DMS 273 (cell line): ENCODE data around the gene MIB2.
A peak's percentile ranks its signal among the peaks of the same experiment; 100 is the strongest.
"Not testable (repeated sequence)": the region's sequence is repeated elsewhere in the genome, so short reads cannot be mapped to it uniquely, and the experiment has no call there.

ENCODE experiments used
- DNase-seq: peaks from one replicate; lab custom pipeline; 2025; ENCODE audit not compliant: unreplicated experiment; lab: John Stamatoyannopoulos, UW

MIB2 gene

DNA sequence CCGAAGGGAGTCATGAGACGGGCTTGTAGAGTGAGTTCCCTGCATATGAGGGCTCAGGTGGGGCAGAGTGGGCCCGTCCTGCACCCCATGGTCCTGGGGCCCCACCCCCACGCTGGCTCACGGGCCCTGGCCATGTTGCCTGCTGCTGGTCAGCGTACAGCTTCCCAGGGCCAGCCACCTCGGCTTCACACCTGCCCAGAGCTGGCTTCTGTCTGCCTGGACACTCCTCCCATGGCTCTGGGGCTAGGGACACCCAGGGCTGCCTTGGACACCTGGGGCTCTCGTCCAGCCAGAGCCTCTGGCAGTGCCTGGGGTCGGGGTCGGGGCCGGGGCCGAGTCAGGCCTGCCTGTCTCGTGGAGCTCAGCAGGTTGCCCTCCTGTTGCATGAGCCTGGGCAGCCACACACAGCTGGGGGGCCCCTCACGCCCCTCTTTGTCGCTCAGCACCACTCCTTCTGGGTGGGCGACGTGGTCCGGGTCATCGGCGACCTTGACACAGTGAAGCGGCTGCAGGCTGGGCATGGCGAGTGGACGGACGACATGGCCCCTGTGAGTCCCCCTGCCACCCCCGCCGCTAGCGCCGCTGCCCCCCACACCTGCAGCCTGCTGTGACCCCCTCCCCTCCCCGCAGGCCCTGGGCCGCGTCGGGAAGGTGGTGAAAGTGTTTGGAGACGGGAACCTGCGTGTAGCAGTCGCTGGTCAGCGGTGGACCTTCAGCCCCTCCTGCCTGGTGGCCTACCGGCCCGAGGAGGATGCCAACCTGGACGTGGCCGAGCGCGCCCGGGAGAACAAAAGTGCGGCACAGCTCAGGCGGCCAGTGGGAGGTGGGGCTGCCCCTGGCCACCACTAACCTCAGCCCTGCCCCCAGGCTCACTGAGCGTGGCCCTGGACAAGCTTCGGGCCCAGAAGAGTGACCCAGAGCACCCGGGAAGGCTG is 11.2 kb downstream of the MIB2 start:
- no peak for DNase-seq

DNA sequence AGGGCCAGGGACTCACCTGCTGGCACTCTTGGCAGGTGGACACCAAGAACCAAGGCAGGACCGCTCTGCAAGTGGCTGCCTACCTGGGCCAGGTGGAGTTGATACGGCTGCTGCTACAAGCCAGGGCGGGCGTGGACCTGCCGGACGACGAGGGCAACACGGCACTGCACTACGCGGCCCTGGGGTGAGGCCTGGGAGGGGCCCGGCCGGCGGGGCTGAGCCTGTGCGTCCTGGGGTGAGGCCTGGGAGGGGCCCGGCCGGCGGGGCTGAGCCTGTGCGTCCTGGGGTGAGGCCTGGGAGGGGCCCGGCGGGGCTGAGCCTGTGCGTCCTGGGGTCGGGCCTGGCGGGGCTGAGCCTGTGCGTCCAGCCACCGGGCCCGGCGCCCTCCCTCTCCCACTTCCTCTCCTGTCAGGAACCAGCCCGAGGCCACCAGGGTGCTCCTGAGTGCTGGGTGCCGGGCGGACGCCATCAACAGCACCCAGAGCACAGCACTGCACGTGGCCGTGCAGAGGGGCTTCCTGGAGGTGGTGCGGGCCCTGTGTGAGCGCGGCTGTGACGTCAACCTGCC is 12.0 kb downstream of the MIB2 start:
- no peak for DNase-seq

DNA sequence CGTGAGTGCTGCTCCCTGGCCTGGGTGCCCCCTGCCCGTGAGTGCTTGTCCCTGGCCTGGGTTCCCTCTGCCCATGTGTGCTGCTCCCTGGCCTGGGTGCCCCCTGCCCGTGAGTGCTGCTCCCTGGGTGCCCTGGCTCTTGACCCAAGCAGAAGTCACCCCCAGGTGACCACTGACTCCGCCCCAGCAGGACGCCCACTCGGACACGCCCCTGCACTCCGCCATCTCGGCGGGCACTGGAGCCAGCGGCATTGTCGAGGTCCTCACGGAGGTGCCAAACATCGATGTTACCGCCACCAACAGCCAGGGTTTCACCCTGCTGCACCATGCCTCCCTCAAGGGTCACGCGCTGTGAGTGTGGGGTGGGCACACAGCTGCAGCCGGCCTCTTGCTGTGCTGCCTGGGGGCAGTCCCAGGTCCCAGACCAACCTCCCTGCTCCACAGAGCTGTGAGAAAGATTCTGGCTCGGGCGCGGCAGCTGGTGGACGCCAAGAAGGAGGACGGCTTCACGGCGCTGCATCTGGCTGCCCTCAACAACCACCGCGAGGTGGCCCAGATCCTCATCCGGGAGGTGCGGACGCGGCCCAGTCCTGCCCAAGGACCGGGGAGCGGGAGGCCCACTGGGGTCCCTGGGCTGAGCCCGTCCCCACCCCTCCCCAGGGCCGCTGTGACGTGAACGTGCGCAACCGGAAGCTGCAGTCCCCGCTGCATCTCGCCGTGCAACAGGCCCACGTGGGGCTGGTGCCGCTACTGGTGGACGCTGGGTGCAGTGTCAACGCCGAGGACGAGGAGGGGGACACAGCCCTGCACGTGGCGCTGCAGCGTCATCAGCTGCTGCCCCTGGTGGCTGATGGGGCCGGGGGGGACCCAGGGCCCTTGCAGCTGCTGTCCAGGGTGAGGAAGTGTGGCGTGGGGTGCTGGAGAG is 12.8 kb downstream of the MIB2 start:
- no peak for DNase-seq

DNA sequence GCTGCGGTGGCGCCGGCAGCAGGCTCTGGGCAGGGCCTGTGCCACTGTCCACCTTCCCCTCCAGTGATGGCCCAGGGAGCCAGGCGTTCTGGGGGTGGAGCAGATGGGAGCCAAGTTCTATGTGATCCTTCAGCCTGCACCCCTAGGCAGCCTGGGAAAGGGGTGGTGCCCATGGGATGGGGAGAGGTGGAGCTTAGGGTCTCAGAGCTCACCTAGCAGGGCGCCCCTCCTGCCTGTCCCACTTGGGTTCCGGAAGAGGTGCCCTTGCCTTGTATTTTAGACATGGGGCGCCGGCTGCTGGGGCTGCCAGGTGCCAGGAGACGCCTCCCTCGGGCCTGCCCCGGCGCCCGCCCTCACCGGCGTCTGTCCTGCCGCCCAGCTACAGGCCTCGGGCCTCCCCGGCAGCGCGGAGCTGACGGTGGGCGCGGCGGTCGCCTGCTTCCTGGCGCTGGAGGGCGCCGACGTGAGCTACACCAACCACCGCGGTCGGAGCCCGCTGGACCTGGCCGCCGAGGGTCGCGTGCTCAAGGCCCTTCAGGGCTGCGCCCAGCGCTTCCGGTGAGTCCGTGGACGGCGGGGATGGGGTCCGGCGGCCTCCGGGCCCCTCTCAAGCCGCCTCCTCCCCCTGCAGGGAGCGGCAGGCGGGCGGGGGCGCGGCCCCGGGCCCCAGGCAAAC is 13.6 kb downstream of the MIB2 start:
- peak; percentile 49 for DNase-seq

DNA sequence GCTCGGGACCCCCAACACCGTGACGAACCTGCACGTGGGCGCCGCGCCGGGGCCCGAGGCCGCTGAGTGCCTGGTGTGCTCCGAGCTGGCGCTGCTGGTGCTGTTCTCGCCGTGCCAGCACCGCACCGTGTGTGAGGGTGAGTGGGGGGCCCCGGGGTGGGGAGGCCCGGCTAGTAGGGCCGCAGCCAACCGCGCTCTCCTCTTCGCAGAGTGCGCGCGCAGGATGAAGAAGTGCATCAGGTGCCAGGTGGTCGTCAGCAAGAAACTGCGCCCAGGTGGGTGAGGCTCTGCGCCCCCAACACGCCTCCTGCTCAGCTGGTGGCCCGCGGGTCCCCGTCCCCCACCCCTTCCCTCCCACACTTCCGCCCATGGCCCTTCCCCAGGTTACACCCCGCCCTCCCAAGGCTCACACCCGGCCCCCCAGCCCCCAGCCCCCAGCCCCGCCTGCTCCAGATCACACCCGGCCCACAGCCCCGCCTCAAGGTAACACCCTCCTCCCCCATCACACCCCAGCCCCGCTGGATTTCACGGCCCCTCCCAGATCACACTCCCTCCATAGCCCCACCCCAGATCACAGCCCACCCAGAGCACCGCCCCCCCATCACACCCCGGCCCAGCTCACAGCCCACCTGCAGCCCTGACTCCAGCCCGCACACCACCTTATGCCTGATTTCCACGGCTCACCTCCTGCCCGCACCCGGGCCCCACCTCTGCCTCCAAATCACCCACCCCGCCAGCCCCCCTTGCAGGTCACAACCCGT is 14.3 kb downstream of the MIB2 start:
- no peak for DNase-seq

DNA sequence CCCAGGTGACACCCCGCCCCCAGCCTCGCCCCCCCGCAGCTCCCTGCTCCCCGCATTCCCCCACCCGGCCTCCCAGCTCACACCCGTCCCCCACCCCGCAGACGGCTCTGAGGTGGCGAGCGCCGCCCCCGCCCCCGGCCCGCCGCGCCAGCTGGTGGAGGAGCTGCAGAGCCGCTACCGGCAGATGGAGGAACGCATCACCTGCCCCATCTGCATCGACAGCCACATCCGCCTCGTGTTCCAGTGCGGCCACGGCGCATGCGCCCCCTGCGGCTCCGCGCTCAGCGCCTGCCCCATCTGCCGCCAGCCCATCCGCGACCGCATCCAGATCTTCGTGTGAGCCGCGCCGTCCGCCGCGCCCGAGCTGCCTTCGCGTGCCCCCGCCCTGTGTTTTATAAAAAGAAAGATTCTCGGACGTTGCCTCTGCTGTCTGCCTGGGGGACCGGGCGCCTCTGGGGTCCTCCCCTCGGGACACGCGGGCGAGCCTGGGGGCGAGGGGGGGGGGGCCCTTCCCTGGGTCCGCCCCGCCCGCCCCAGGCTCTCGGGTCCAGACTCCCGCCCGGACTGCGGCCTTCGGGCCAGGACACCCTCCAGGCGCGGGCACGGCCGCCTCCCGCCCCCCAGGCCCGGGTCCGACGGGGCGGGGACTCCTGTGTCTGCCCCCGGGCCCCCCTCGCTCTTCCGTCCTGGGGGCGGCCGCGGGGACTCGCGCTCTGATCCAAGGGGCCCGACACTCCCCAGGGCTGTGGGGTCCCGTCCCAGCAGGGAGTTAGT is 15.1 kb downstream of the MIB2 start:
- DNase-seq, result peak; percentile 87

DNA sequence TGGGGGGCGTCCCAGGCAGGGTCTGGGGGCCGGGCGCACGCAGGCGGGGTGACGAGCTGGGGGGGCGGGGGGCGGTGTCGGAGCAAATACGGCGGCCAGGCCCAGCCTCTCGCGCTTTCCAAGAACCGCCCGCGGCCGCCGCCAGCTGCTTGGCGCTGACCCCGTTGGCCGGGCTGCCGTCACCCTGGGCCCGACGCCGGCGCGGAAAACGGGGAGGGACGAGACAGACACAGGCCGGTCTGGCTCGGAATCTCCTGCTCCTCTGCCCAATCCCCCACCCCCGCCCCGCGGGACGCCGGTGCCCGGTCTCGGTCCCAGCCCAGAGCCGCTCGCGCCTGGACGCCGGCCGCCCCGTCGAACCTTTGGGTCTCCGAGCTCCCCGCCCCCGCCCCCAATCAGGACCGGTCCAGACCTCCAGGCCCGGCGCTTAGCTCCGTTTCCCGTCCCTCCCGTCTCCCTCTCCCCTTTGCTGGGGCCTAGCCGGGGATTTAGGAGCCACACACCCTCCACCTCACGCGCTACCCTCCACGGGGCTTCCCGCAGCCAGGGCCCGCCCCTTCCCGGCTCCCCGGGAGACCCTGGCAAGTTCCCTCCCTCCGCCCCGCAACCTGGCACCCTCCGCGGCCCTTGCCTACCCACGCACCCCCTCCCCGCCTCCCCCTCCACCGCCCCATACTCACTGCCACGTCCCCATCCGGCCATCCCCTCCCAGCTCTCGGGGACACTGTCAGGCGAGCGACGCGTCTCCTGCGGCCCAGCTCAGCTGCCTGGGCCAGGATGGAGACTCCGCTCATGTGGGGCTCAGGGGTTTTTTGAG is 15.9 kb downstream of the MIB2 start:
- DNase-seq, result peak; percentile 75

DNA sequence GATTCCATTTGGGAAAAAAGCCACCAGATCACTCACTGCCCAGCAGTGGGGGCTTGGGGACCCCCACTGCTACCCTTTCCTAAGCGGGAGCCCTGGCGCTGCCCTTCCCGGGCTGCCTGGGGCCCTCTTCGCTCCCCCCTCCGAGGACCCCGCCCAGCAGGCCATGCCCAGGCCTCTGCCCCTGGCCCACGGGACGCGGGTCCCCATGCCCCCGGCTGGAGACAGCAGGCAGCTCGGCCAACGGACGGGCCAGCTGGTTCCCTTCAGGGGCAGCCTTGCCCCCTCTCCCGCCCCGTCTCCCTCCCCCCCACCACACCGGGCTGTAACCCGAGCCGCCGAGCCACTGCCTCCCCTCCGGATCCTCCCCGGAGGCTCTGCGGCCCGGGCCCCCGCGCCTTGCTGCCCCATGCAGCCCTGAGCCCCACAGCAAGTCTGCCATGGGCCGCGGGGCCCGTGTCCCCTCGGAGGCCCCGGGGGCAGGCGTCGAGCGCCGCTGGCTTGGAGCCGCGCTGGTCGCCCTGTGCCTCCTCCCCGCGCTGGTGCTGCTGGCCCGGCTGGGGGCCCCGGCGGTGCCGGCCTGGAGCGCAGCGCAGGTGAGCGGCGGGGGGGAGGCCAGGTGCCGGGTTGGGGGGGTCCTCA is 16.6 kb downstream of the MIB2 start, which contains the start of gene MMP23B:
MMP23B (plus strand) TSS at position 392 of the 639 bp plus-strand sequence; CDS start at position 438, 46 bp downstream.
- peak; percentile 67 for DNase-seq

DNA sequence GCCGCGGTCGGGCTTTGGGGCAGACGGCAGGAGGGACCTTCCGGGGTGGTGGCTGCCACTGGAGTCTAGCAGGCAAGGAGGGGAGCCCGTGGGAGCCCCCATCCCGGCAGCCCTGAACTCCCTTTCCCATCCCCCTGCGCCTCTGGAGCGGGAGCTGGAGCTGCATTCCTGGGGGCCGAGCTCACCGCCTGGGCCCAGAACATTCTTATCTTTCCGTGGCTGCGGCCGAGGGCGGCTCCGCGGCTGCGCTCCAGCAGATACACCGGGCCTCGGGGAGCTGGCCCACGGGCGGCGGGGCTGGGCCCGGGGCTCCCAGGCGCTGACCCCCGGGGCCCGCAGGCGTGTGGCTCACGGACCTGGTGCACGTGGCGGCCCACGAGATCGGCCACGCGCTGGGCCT is 18.1 kb downstream of the MIB2 start:
- not testable (repeated sequence) for DNase-seq

DNA sequence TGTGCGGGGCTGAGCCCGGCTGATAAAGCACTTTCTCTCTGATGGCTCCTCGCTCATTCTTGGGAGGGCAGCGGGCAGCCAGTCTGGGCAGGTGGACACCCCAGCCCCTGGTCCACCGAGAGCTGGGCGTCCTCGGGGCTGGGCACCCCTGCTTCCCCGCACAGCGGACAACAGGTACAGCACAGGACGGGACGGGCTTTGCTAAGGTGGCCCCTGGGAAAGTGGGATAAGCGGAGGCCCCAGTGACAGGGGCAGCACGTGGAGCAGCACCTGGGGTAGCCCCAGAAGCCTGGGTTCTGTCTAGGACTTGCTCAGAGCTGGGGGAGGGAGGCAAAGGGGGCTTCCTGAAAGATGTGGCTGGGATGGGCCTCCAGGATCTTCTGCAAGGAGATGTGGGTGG is 19.3 kb downstream of the MIB2 start:
- DNase-seq, result not testable (repeated sequence)

DNA sequence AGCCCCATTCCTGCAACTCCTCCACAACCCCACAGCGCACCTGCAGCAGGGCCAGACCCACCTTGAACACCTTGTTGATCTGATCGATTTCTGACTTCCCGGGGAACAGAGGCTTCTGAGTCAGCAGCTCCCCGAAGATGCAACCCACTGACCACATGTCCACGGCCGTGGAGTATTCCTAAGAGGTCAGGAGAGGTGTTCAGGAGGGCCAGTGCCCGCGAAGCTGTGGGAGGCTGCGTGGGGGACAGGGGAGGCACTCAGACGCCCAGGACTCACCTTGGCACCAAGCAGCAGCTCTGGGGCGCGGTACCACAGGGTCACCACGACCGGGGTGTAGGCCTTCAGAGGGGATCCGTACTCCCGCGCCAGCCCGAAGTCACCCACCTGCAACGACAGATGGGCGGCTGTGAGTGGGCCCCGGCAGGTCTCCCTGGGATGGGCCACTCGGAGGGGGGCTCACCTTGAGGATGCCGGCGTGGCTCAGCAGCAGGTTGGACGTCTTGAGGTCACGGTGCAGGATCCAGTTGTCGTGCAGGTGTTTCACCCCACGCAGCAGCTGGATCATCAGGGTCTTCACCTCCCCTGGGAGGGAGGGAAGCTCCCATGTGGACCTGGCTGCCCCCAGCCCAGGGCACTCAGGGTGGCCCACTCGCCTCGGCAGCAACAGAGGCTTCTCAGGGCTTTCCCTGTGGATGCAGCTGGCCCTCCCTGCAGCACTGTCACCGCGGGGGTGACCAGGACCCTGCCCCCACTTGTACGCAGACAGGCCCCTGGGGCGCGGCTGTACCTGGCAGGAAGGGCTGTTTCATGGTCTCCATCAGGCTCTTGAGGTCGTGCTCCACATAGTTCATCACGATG is 21.6 kb downstream of the MIB2 start:
- not testable (repeated sequence) for DNase-seq

DNA sequence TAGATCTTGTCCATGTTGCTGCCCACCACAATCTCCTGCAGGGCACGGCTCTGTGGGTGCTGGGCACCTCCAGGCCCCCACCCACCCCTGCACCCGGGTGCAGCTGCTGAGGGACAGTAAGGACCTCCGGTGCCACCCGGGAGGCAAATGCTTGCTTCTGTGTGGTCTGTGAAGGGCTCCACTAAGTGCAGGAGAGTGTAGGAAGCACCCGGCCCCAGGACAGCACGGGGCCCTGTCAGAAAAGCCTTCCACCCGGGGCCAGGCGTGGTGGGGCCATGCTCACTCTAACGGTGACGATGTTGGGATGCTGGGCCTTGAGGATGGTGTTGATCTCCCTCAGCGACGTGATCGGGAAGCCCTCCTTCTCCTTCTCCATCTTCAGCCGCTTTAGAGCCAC is 22.2 kb downstream of the MIB2 start:
- DNase-seq, result not testable (repeated sequence)

DNA sequence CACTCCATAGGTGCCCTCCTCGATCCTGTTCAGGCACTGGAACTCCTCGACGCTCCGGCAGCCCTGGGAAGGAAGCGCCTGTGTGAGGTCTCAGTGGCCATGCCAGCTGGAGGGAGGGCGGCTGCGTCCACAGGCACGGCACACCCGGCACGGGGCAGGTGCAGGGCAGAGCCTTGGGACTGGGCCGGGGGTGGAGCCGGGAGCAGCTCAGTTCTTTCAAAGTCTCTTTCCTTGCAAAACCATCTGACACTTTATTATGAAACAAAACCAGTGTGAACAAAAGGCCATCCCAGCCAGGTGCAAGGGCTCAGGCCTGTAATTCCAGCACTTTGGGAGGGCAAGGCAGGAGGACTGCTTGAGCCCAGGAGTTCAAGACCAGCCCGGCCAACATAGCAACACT is 23.2 kb downstream of the MIB2 start:
- DNase-seq, result not testable (repeated sequence)

DNA sequence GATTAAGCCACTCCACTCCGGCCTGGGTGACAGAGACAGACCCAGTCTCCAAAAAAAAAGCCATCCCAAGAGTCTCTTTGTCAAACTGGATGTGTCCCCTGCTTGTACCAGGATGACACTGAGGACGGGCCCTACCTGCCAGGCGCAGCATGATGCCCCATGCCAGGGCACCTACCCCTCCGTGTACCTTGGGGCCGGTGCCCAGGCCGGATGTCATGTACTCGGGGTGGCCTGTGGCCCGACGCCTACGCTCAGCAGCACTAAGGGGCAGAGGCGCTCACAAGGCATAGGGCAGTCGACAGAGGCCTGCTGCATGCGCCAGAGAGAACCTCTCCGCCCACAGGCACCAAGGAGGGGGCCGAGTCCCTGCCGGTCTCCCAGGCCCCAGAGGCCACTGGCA is 24.1 kb downstream of the MIB2 start:
- DNase-seq, result not testable (repeated sequence)

DNA sequence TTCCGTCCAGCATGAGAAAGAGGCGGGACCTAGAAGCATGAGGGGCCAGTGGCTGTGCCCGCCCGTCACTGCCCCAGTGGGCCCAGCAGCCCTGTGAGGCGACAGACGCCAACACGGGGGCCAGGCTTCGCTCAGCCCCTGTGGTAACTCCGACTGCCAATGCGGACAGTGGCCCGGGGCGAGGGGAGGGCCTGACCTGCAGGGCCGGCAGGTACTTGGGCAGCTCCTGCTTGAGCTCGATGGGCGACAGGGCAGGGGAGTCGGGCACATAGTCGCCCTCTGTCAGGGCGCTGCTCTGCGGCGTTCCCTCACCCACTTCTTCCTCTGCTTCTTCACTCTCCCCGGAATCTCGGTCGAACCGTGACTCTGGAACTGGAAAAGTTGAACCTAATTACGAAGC is 24.8 kb downstream of the MIB2 start:
- not testable (repeated sequence) for DNase-seq

DNA sequence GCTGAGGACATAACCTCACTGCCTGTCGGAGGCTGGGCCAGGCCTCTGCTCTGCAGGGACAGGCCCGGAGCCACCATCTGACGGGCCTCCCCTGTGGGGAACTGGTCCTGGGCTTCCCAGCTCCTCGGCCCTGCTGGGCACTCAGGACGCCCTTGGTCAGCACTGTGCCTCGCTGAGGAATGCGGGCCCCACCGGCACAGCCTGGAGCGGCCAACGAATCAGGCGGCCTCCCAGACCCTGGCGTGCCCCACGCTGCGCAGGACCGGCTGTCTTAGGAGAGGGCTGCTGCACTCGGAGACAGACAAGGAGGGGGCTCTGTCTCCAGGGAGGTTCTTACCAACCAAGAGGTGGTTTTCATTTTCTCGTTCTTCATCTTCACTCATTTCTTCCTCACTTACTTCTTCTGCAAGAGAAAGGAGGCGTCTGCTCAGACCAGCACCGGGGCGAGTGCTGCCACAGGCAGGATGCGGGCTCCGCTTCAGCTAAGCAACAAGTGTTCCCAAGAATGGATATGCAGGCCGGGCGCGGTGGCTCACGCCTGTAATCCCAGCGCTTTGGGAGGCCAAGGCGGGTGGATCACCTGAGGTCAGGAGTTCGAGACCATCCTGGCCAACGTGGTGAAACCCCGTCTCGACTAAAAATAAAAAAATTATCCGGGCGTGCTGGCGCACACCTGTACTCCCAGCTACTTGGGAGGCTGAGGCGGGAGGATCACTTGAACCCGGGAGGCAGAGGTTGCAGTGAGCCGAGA is 25.6 kb downstream of the MIB2 start:
- not testable (repeated sequence) for DNase-seq
